Activated CD4-positive, alpha-beta T cell treated with anti-CD3 and anti-CD28 coated beads, Interleukin-2, amount 10 ng/mL, durations not matched to agents 24 days and 14 days (primary cell): Measurements from ENCODE around the gene CNKSR2. TPM values are rescaled to one million over a fixed set of nuclear protein-coding genes. Genes with fewer than 3 reads are reported as not detected.

Experiments
- DNase-seq: peaks from one replicate; pipeline ENCODE4 v3.0.0; 2022
- H3K27ac Mint-ChIP-seq: one replicate; pipeline ENCODE4 v1.8.0; 2022; ENCODE audit warnings: mild to moderate bottlenecking, mixed read lengths
- H3K27me3 Mint-ChIP-seq: one replicate; pipeline ENCODE4 v1.8.0; 2022; ENCODE audit warnings: mixed read lengths
- H3K36me3 Mint-ChIP-seq: one replicate; pipeline ENCODE4 v1.8.0; 2022; ENCODE audit warnings: low read depth, mild to moderate bottlenecking, mixed read lengths
- H3K4me1 Mint-ChIP-seq: one replicate; pipeline ENCODE4 v1.8.0; 2021; ENCODE audit warnings: mixed read lengths
- H3K4me3 Mint-ChIP-seq: one replicate; pipeline ENCODE4 v1.8.0; 2022; ENCODE audit warnings: mild to moderate bottlenecking, moderate library complexity, mixed read lengths
- H3K9me3 Mint-ChIP-seq: one replicate; pipeline ENCODE4 v1.8.0; 2021; ENCODE audit warnings: mixed read lengths
- intact Hi-C: fragments of 100-400 bp; cut with micrococcal nuclease; formaldehyde crosslinking; loops from one replicate; pipeline ENCODE4 v1.15.1; 2023
- total RNA-seq: library from RNA; stranded (reverse); gene quantifications from 2 replicates; pipeline ENCODE4 v1.2.3, GENCODE V29; 2022

CNKSR2 gene
- total RNA-seq, 1 donor from 2014 or later: 10.2 TPM

GRCh38 chrX:21683941-21684340, 309.7 kb downstream of the CNKSR2 start:
- H3K27ac Mint-ChIP-seq: no peak overlapping the region
- H3K27me3 Mint-ChIP-seq: no peaks in the 10 kb centered on the region
- no peaks in the 10 kb centered on the region for H3K4me1 Mint-ChIP-seq

GRCh38 chrX:21691512-21692018, 317.3 kb downstream of the CNKSR2 start:
- Mint-ChIP-seq H3K27ac (no peak overlapping the region), H3K36me3 (no peaks in the 10 kb centered on the region), H3K9me3 (no peaks in the 10 kb centered on the region), H3K27me3 (no peaks in the 10 kb centered on the region), H3K4me1 (no peaks in the 10 kb centered on the region), H3K4me3 (no peak overlapping the region)
- intact Hi-C loops: no loop called here
- DNase-seq: no peak

More at GRCh38 chrX:21683941-21684340, 309.7 kb downstream of the CNKSR2 start:
- H3K9me3 Mint-ChIP-seq: no peaks in the 10 kb centered on the region
- no peak for DNase-seq
- H3K36me3 Mint-ChIP-seq: no peaks in the 10 kb centered on the region
- H3K4me3 Mint-ChIP-seq: no peak overlapping the region
- intact Hi-C loops: no loop called here

- no peak overlapping the region for H3K27ac Mint-ChIP-seq
- peaks cover 2% of the 10 kb centered on the region for H3K9me3 Mint-ChIP-seq
- no peak for DNase-seq
- no peaks in the 10 kb centered on the region for H3K36me3 Mint-ChIP-seq
- no peaks in the 10 kb centered on the region for H3K27me3 Mint-ChIP-seq
- H3K4me3 Mint-ChIP-seq: no peak overlapping the region
- intact Hi-C loops: no loop called here
- no peaks in the 10 kb centered on the region for H3K4me1 Mint-ChIP-seq
Measured at GRCh38 chrX:21698272-21698671, 324.1 kb downstream of the CNKSR2 start.

GRCh38 chrX:21699136-21699535, 324.9 kb downstream of the CNKSR2 start:
- no peak for DNase-seq
- H3K27me3 Mint-ChIP-seq: no peaks in the 10 kb centered on the region
- peaks cover 2% of the 10 kb centered on the region for H3K9me3 Mint-ChIP-seq
- intact Hi-C loops: no loop called here
- no peaks in the 10 kb centered on the region for H3K4me1 Mint-ChIP-seq
- H3K27ac Mint-ChIP-seq: no peak overlapping the region
- H3K4me3 Mint-ChIP-seq: no peak overlapping the region
- H3K36me3 Mint-ChIP-seq: no peaks in the 10 kb centered on the region

GRCh38 chrX:21700275-21700674, 326.1 kb downstream of the CNKSR2 start:
- no peaks in the 10 kb centered on the region for H3K27me3 Mint-ChIP-seq
- no peak for DNase-seq
- no peaks in the 10 kb centered on the region for H3K4me1 Mint-ChIP-seq
- intact Hi-C loops: no loop called here
- no peaks in the 10 kb centered on the region for H3K36me3 Mint-ChIP-seq
- no peak overlapping the region for H3K4me3 Mint-ChIP-seq
- H3K27ac Mint-ChIP-seq: no peak overlapping the region
- H3K9me3 Mint-ChIP-seq: peaks cover 2% of the 10 kb centered on the region

GRCh38 chrX:21700967-21701366, 326.7 kb downstream of the CNKSR2 start:
- DNase-seq: no peak
- Mint-ChIP-seq H3K27me3 (no peaks in the 10 kb centered on the region), H3K4me1 (no peaks in the 10 kb centered on the region), H3K27ac (no peak overlapping the region), H3K36me3 (no peaks in the 10 kb centered on the region), H3K4me3 (no peak overlapping the region), H3K9me3 (peaks cover 2% of the 10 kb centered on the region)
- intact Hi-C loops: no loop called here

- DNase-seq: no peak
- Mint-ChIP-seq H3K27me3 (no peaks in the 10 kb centered on the region), H3K4me1 (no peaks in the 10 kb centered on the region), H3K27ac (no peak overlapping the region), H3K9me3 (peaks cover 2% of the 10 kb centered on the region), H3K4me3 (no peak overlapping the region), H3K36me3 (no peaks in the 10 kb centered on the region)
- intact Hi-C loops: no loop called here
Measured at GRCh38 chrX:21702725-21703124, 328.5 kb downstream of the CNKSR2 start.
